Astrocyte of the cerebellum (primary cell): Measurements from ENCODE around the gene GMDS.

Experiments used
- DNase-seq: peaks from one replicate; pipeline ENCODE4 v3.0.0-alpha.2; 2011; ENCODE audit warnings: low read depth
- H3K4me3 ChIP-seq: 2 replicates; pipeline ENCODE4 v1.5.1; 2011; ENCODE audit warnings: mild to moderate bottlenecking, low read depth, low read length, moderate library complexity
- CTCF ChIP-seq: IDR thresholded peaks from 2 replicates; pipeline ENCODE4 v1.5.1; 2012; ENCODE audit warnings: low read length, low read depth, moderate library complexity, mild to moderate bottlenecking; ENCODE audit errors: missing control alignments
- in situ Hi-C: cut with HindIII; loops from 2 replicates; pipeline ENCODE4 v1.10.0; 2017; ENCODE audit warnings: low sequenced_read_pairs

GMDS gene

GRCh38 chr6:1596088-1596852, 649.1 kb downstream of the GMDS start:
- H3K4me3 ChIP-seq, result no peak overlapping the region
- DNase-seq, result no peak
- in situ Hi-C loops, result no loop called here
- TF ChIP-seq CTCF, result peak; percentile 96

GRCh38 chr6:1595271-1596087, 649.9 kb downstream of the GMDS start:
- no peak for DNase-seq
- no peak for TF ChIP-seq CTCF
- no peak overlapping the region for H3K4me3 ChIP-seq
- in situ Hi-C loops, result no loop called here

- no peak overlapping the region for H3K4me3 ChIP-seq
- no peak for TF ChIP-seq CTCF
- DNase-seq, result no peak
- in situ Hi-C loops, result no loop called here
Measured at GRCh38 chr6:1594445-1595200, 650.8 kb downstream of the GMDS start.

DNA sequence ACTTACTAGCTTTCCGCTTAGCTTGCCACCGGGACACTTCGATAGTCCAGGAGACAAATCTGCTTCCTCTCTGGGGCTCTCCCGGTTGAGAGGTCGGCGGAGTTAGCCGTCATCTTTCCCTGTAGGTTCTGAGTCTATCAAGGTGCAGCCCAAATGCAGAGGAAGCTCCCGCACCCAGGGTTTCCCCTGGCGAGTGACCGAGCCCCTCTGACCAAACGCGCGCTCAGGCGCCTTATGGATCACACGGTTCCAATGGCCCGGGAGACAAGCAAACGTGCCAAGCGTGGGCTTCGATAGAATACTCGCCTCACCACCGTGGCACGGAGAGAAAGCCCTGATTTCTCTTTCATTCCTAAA, 651.5 kb downstream of the GMDS start:
- no peak overlapping the region for H3K4me3 ChIP-seq
- no peak for DNase-seq
- TF ChIP-seq CTCF, result no peak
- in situ Hi-C loops, result no loop called here

DNA sequence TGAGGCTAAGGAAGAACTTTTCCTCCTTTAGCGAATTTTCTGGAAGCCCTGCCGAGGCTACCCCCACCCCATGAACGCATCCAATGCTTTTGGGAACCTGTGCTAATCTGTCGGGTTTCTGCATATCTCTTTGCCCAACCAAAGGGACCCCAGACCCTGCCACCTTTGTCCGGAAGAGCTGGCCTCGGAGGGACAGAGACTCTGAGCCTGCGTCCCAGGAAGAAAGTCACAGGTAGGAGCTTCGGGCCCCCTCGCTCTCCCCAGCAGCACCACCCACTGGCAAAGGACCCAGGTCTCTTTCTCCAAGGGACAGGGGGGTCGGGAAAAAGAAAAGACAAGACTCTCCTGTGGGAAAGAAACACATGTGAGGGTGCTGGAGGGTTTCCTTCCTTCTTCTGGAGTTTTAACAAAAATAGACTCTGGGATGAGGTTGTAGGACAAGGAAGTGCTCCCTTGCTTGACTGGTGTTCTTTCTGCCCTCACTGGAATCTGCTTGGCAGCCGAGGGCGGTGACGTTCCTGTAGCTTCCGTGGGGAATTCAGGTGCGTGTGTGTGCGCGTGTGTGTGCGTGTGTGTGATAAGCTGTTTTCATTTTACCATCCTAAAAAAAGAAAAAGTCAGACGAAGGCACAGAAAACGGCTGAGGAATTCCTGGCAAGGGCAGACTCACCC, 652.0 kb downstream of the GMDS start:
- in situ Hi-C loops, result no loop called here
- no peak for DNase-seq
- no peak overlapping the region for H3K4me3 ChIP-seq
- no peak for TF ChIP-seq CTCF

- TF ChIP-seq CTCF, result no peak
- DNase-seq, result no peak
- in situ Hi-C loops, result no loop called here
- no peak overlapping the region for H3K4me3 ChIP-seq
Measured at GRCh38 chr6:1592852-1593251, 652.6 kb downstream of the GMDS start.
